Left ventricle myocardium inferior (tissue), 1 donor: ENCODE results near the gene CHRNA7. TPM values are rescaled to one million over a fixed set of nuclear protein-coding genes. Genes with fewer than 3 reads are reported as not detected.
"Not testable (repeated sequence)": the region's sequence is repeated elsewhere in the genome, so short reads cannot be mapped to it uniquely, and the experiment has no call there.

Source experiments
- DNase-seq: peaks from one replicate; pipeline ENCODE4 v3.0.0-alpha.2; 2020
- H3K27ac ChIP-seq: fragments of 200-600 bp; replicated peaks from 2 replicates; pipeline ENCODE4 v1.8.0; 2021
- H3K27me3 ChIP-seq: fragments of 200-600 bp; 2 replicates; pipeline ENCODE4 v1.8.0; 2021; ENCODE audit warnings: low read depth
- H3K36me3 ChIP-seq: fragments of 200-600 bp; 2 replicates; pipeline ENCODE4 v1.8.0; 2021
- H3K4me1 ChIP-seq: fragments of 200-600 bp; 2 replicates; pipeline ENCODE4 v1.8.0; 2021
- H3K4me3 ChIP-seq: fragments of 200-600 bp; 2 replicates; pipeline ENCODE4 v1.8.0; 2021; ENCODE audit warnings: mild to moderate bottlenecking, moderate library complexity
- H3K9me3 ChIP-seq: fragments of 200-600 bp; replicated peaks from 2 replicates; pipeline ENCODE4 v1.8.0; 2021
- CTCF ChIP-seq: fragments of 200-600 bp; IDR thresholded peaks from 2 replicates; pipeline ENCODE4 v1.8.0; 2021; ENCODE audit warnings: antibody characterized with exemption, mild to moderate bottlenecking, borderline replicate concordance
- intact Hi-C: fragments of 100-400 bp; cut with micrococcal nuclease; formaldehyde crosslinking; loops from one replicate; pipeline ENCODE4 v1.11.0; 2022
- total RNA-seq: library from RNA; stranded (reverse); fragmentation: NEBNext Ultra II Directional; extraction: Animal tissue kit (Norgen Biotek cat#: 25700); gene quantifications from one replicate; pipeline ENCODE4 v1.2.1, GENCODE V29; 2021
- donor health status: DM: no; HTN: yes; CAD: no; lungs with severe emphysema.

CHRNA7 gene
- total RNA-seq, 1 donor from 2014 or later: 0.60 TPM

GRCh38 chr15:32198938-32199337 lies 168.6 kb downstream of the CHRNA7 start:
- intact Hi-C loops, H3K4me1 ChIP-seq, H3K36me3 ChIP-seq, H3K27ac ChIP-seq, H3K4me3 ChIP-seq, H3K27me3 ChIP-seq, H3K9me3 ChIP-seq, DNase-seq: not testable (repeated sequence)

GRCh38 chr15:32209081-32209480 lies 178.8 kb downstream of the CHRNA7 start:
- H3K4me1 ChIP-seq, DNase-seq, H3K4me3 ChIP-seq, H3K27ac ChIP-seq, H3K27me3 ChIP-seq, H3K9me3 ChIP-seq, H3K36me3 ChIP-seq, intact Hi-C loops: not testable (repeated sequence)

- Histone ChIP-seq H3K4me1 (no peaks in the 10 kb centered on the region), H3K27ac (no peak overlapping the region), H3K36me3 (no peaks in the 10 kb centered on the region), H3K9me3 (peaks cover 38% of the 10 kb centered on the region), H3K4me3 (no peak overlapping the region), H3K27me3 (no peaks in the 10 kb centered on the region)
- no peak for TF ChIP-seq CTCF
- intact Hi-C loops: no loop called here
- DNase-seq: no peak
These were observed 188.4 kb downstream of the CHRNA7 start for GRCh38 chr15:32218666-32219065.

Other genes starting within 250 kb of the CHRNA7 start
- gene OTUD7A, start 159.8 kb upstream of the CHRNA7 start, total RNA-seq: 1.5 TPM